Left kidney (tissue), 8 donors: ENCODE measurements around the gene NLRP11. TPM values are rescaled to one million over a fixed set of nuclear protein-coding genes. Genes with fewer than 3 reads are reported as not detected.
A peak's percentile ranks its signal among the peaks of the same experiment; 100 is the strongest.

Experiments
- DNase-seq: peaks from one replicate; pipeline ENCODE4 v3.0.0-alpha.2; 2013
- long read RNA-seq, 8 donors: transcript quantifications; one replicate each; lab custom pipeline, GENCODE V29; 2026
- polyA plus RNA-seq: library from polyadenylated mRNA; unstranded; fragments of 120-200 nt; gene quantifications from one replicate; pipeline ENCODE4 v1.2.1, GENCODE V29; 2013; ENCODE audit not compliant: insufficient read length

Gene NLRP11
- 0.25 TPM for polyA plus RNA-seq
- long read RNA-seq, donor 1 = 0 reads
- long read RNA-seq, donor 2 = 0 reads
- long read RNA-seq, donor 3 = 0 reads
- long read RNA-seq, donor 4 = 0 reads
- long read RNA-seq, donor 5 = 0 reads
- long read RNA-seq, donor 6 = 0 reads
- long read RNA-seq, donor 7 = 0 reads
- long read RNA-seq, donor 8 = 0 reads

GRCh38 chr19:55831846-55832245 lies at the start of gene NLRP11:
Gene NLRP11, minus strand, starts transcription at chr19:55831999. Its CDS starts 13,825 bp downstream, at chr19:55818174.
- no peak for DNase-seq

GRCh38 chr19:55877211-55877610 lies 45.4 kb upstream of the NLRP11 start:
- no peak for DNase-seq

- DNase-seq = no peak
These were observed 38.9 kb upstream of the NLRP11 start for GRCh38 chr19:55870736-55871135.

- DNase-seq = no peak
These were observed 35.3 kb upstream of the NLRP11 start for GRCh38 chr19:55867101-55867500.

- no peak for DNase-seq
These were observed 34.7 kb upstream of the NLRP11 start for GRCh38 chr19:55866521-55866920.

- no peak for DNase-seq
These were observed 27.2 kb upstream of the NLRP11 start for GRCh38 chr19:55858969-55859368.

GRCh38 chr19:55858401-55858800 lies 26.6 kb upstream of the NLRP11 start:
- no peak for DNase-seq

GRCh38 chr19:55857974-55858373 lies 26.2 kb upstream of the NLRP11 start:
- DNase-seq = no peak

GRCh38 chr19:55857149-55857548 lies 25.4 kb upstream of the NLRP11 start:
- no peak for DNase-seq

- DNase-seq = no peak
These were observed 23.4 kb upstream of the NLRP11 start for GRCh38 chr19:55855160-55855559.

GRCh38 chr19:55838906-55839305 lies 7.1 kb upstream of the NLRP11 start:
- no peak for DNase-seq

GRCh38 chr19:55838251-55838650 lies 6.5 kb upstream of the NLRP11 start:
- no peak for DNase-seq

- DNase-seq = no peak
These were observed 4.5 kb upstream of the NLRP11 start, which contains the start of gene NLRP4 for GRCh38 chr19:55836340-55836739. Gene NLRP4, plus strand, starts transcription at chr19:55836540. Its CDS starts 15,541 bp downstream, at chr19:55852081.

GRCh38 chr19:55832676-55833075 lies 877 bp upstream of the NLRP11 start:
- no peak for DNase-seq

GRCh38 chr19:55830656-55831055 lies 1.1 kb downstream of the NLRP11 start:
- DNase-seq = no peak

GRCh38 chr19:55820037-55820436 lies 11.8 kb downstream of the NLRP11 start:
- DNase-seq = no peak

GRCh38 chr19:55813906-55814305 lies 17.9 kb downstream of the NLRP11 start:
- DNase-seq = no peak

GRCh38 chr19:55812449-55812848 lies 19.4 kb downstream of the NLRP11 start:
- no peak for DNase-seq

GRCh38 chr19:55811340-55811739 lies 20.5 kb downstream of the NLRP11 start:
- DNase-seq = no peak

- peak; percentile 20 for DNase-seq
These were observed 22.3 kb downstream of the NLRP11 start for GRCh38 chr19:55809381-55810058.

- DNase-seq = no peak
These were observed 29.5 kb downstream of the NLRP11 start for GRCh38 chr19:55802281-55802680.

- no peak for DNase-seq
These were observed 30.4 kb downstream of the NLRP11 start for GRCh38 chr19:55801416-55801815.

GRCh38 chr19:55795021-55795420 lies 36.8 kb downstream of the NLRP11 start:
- no peak for DNase-seq

GRCh38 chr19:55781112-55781511 lies 50.7 kb downstream of the NLRP11 start:
- no peak for DNase-seq
